Naive thymus-derived CD8-positive, alpha-beta T cell (primary cell): Measurements from ENCODE around the gene IFIT1. TPM values are rescaled to one million over a fixed set of nuclear protein-coding genes. Genes with fewer than 3 reads are reported as not detected.
"Not testable (repeated sequence)": the region's sequence is repeated elsewhere in the genome, so short reads cannot be mapped to it uniquely, and the experiment has no call there.

ENCODE experiments used
- ATAC-seq, 2 donors: fragments of 150-1000 bp; cut with Tn5 transposase in 1 of 2; sonication (Bioruptor Pico), chemical (Tn5 transposase) in 1 of 2; 1 replicate in 1 of 2; 2 replicates in 1 of 2; pipeline ENCODE4 v1.10.0; 2021; ENCODE audit warnings: mild to moderate bottlenecking in 2 of 2, moderate library complexity in 2 of 2
- POLR2A ChIA-PET: fragments of 350-600 bp; sonication (Branson Sonifier 250); formaldehyde crosslinking; loops from one replicate; lab custom pipeline; 2021; ENCODE audit warnings: antibody characterized with exemption; lab: Charles Lee
- DNase-seq, 10 donors: peaks; one replicate each; pipeline versions ENCODE4 v3.0.0 to v3.0.0-alpha.2; 2020 to 2022
- H3K27ac Mint-ChIP-seq, 10 donors: one replicate each; pipeline ENCODE4 v1.8.0; 2020 to 2022; ENCODE audit warnings: mild to moderate bottlenecking in 10 of 10, mixed read lengths in 10 of 10, moderate library complexity in 4 of 10, inconsistent platforms in 1 of 10
- H3K27me3 Mint-ChIP-seq, 5 donors: one replicate each; pipeline ENCODE4 v1.8.0; 2021 to 2022; ENCODE audit warnings: mixed read lengths in 5 of 5
- H3K36me3 Mint-ChIP-seq, 3 donors: one replicate each; pipeline ENCODE4 v1.8.0; 2020 to 2022; ENCODE audit warnings: mixed read lengths in 3 of 3, mild to moderate bottlenecking in 2 of 3, inconsistent platforms in 1 of 3
- H3K4me1 Mint-ChIP-seq, 4 donors: one replicate each; pipeline ENCODE4 v1.8.0; 2021 to 2022; ENCODE audit warnings: mixed read lengths in 4 of 4
- H3K4me3 Mint-ChIP-seq, 10 donors: one replicate each; pipeline ENCODE4 v1.8.0; 2020 to 2022; ENCODE audit warnings: mild to moderate bottlenecking in 10 of 10, mixed read lengths in 10 of 10, moderate library complexity in 6 of 10, inconsistent platforms in 1 of 10
- H3K9me3 Mint-ChIP-seq, 9 donors: one replicate each; pipeline ENCODE4 v1.8.0; 2020 to 2022; ENCODE audit warnings: mixed read lengths in 9 of 9, mild to moderate bottlenecking in 3 of 9, inconsistent platforms in 1 of 9, moderate library complexity in 1 of 9
- polyA plus RNA-seq, 3 donors: library from polyadenylated mRNA; unstranded; fragments of 300-500 nt; fragmentation: Illumina TruSeq; gene quantifications; one replicate each; pipeline ENCODE4 v1.2.3, GENCODE V29; 2021
- total RNA-seq, 8 experiments: library from RNA in 2 of 8; stranded (reverse) in 2 of 8; gene quantifications; one replicate each; pipeline ENCODE4 v1.2.3 and lab custom pipeline; 2021 to 2026

Gene IFIT1
- total and polyA plus RNA-seq, 5 experiments from 2014 or later = 1.0 to 6.9 (median 2.9) TPM

GRCh38 chr10:89407792-89408191, 15.4 kb downstream of the IFIT1 start:
- not testable (repeated sequence) for ATAC-seq, H3K27ac Mint-ChIP-seq, H3K9me3 Mint-ChIP-seq, H3K27me3 Mint-ChIP-seq, DNase-seq, H3K4me3 Mint-ChIP-seq
- POLR2A ChIA-PET = interaction anchor here (1.4 kb wide), 1 partner anchor 15 kb away, joined by 8 read pairs; the partner anchor contains the start of gene IFIT1
- H3K4me1 Mint-ChIP-seq = peaks cover 9 to 28% (median 15%) of the 10 kb centered on the region in 4 donors
- H3K36me3 Mint-ChIP-seq = peaks cover 5 to 25% (median 15%) of the 10 kb centered on the region in 3 donors

GRCh38 chr10:89409282-89409681, 16.9 kb downstream of the IFIT1 start:
- POLR2A ChIA-PET, H3K4me3 Mint-ChIP-seq: not testable (repeated sequence)
- H3K4me1 Mint-ChIP-seq = peaks cover 11 to 38% (median 21%) of the 10 kb centered on the region in 4 donors

GRCh38 chr10:89410551-89410950, 18.1 kb downstream of the IFIT1 start:
- H3K9me3 Mint-ChIP-seq, POLR2A ChIA-PET, DNase-seq, ATAC-seq, H3K36me3 Mint-ChIP-seq, H3K27me3 Mint-ChIP-seq: not testable (repeated sequence)
- Mint-ChIP-seq H3K27ac (peak overlapping the region in 4 of 10 donors; percentile 37 to 100 (median 64)), H3K4me1 (peaks cover 14 to 43% (median 25%) of the 10 kb centered on the region in 4 donors), H3K4me3 (peak overlapping the region in 1 of 10 donors; percentile 36)

More at GRCh38 chr10:89409282-89409681, 16.9 kb downstream of the IFIT1 start:
- H3K9me3 Mint-ChIP-seq, DNase-seq, H3K27ac Mint-ChIP-seq, H3K27me3 Mint-ChIP-seq, ATAC-seq: not testable (repeated sequence)
- H3K36me3 Mint-ChIP-seq = peaks cover 0 to 10% (median 6%) of the 10 kb centered on the region in 3 donors

- H3K9me3 Mint-ChIP-seq, H3K36me3 Mint-ChIP-seq, DNase-seq, ATAC-seq, H3K27me3 Mint-ChIP-seq: not testable (repeated sequence)
- POLR2A ChIA-PET = interaction anchor here (4.7 kb wide), 1 partner anchor 19 kb away, joined by 70 read pairs; the partner anchor contains the start of gene IFIT1
- H3K4me1 Mint-ChIP-seq = peaks cover 17 to 49% (median 31%) of the 10 kb centered on the region in 4 donors
- peak overlapping the region in 1 of 10 donors; percentile 2 for H3K4me3 Mint-ChIP-seq
- peak overlapping the region in 5 of 10 donors; percentile 3 to 100 (median 37) for H3K27ac Mint-ChIP-seq
Measured at GRCh38 chr10:89411135-89411534, 18.7 kb downstream of the IFIT1 start.

GRCh38 chr10:89412276-89412675, 19.9 kb downstream of the IFIT1 start:
- Mint-ChIP-seq H3K4me3 (peak overlapping the region; percentile 52 to 99 (median 77)), H3K4me1 (peaks cover 22 to 58% (median 40%) of the 10 kb centered on the region in 4 donors), H3K27ac (peak overlapping the region in 9 of 10 donors; percentile 31 to 100 (median 90))
- not testable (repeated sequence) for H3K36me3 Mint-ChIP-seq, H3K9me3 Mint-ChIP-seq, H3K27me3 Mint-ChIP-seq, ATAC-seq
- DNase-seq = peak; percentile 13 to 82 (median 48)
- POLR2A ChIA-PET = interaction anchor here (2.0 to 4.7 kb wide), 3 partner anchors 9 to 161 kb away, joined by 8 to 70 read pairs (median 13); partner anchors contain the start of genes IFIT1 and LIPA

- POLR2A ChIA-PET = interaction anchor here (1.0 to 4.7 kb wide), 6 partner anchors 10 to 534 kb away, joined by 4 to 70 read pairs (median 10); partner anchors contain the start of genes IFIT1, IFIT2, LIPA and STAMBPL1
- H3K36me3 Mint-ChIP-seq = peaks cover 0 to 14% (median 2%) of the 10 kb centered on the region in 3 donors
- H3K9me3 Mint-ChIP-seq = no peaks in the 10 kb centered on the region
- H3K4me1 Mint-ChIP-seq = peaks cover 26 to 69% (median 52%) of the 10 kb centered on the region in 4 donors
- peak overlapping the region; percentile 91 to 100 (median 98) for H3K27ac Mint-ChIP-seq
- no peaks in the 10 kb centered on the region for H3K27me3 Mint-ChIP-seq
- DNase-seq = no peak
- peak overlapping the region; percentile 92 to 100 (median 96) for H3K4me3 Mint-ChIP-seq
- ATAC-seq = no peak
Measured at GRCh38 chr10:89413398-89413912, 21.0 kb downstream of the IFIT1 start.

GRCh38 chr10:89414146-89414878, 21.9 kb downstream of the IFIT1 start, which contains the start of gene IFIT5:
Gene IFIT5, plus strand, starts transcription at chr10:89414568. Its CDS starts 231 bp downstream, at chr10:89414799.
- DNase-seq (peak; percentile 53 to 81 (median 68)), ATAC-seq (peak; percentile 81 to 85)
- Mint-ChIP-seq H3K4me1 (peaks cover 26 to 78% (median 52%) of the 10 kb centered on the region in 4 donors), H3K27ac (peak within 1 kb of the TSS; percentile 91 to 100 (median 98)), H3K9me3 (no peaks in the 10 kb centered on the region), H3K4me3 (peak within 1 kb of the TSS; percentile 92 to 100 (median 97)), H3K36me3 (peaks cover 0 to 14% (median 2%) of the 10 kb centered on the region in 3 donors), H3K27me3 (no peaks in the 10 kb centered on the region)
- POLR2A ChIA-PET = interaction anchor here (0.6 to 4.7 kb wide), 9 partner anchors 10 to 535 kb away, joined by 3 to 70 read pairs (median 4); partner anchors contain the start of genes IFIT1, IFIT2, LIPA and STAMBPL1

GRCh38 chr10:89414879-89415821, 22.7 kb downstream of the IFIT1 start:
- POLR2A ChIA-PET = interaction anchor here (0.6 to 4.7 kb wide), 9 partner anchors 9 to 205 kb away, joined by 4 to 70 read pairs (median 4); partner anchors contain the start of genes IFIT1, IFIT2 and LIPA
- Mint-ChIP-seq H3K9me3 (no peaks in the 10 kb centered on the region), H3K27me3 (no peaks in the 10 kb centered on the region), H3K27ac (peak overlapping the region; percentile 91 to 100 (median 98)), H3K4me1 (peaks cover 29 to 83% (median 55%) of the 10 kb centered on the region in 4 donors), H3K4me3 (peak overlapping the region; percentile 92 to 100 (median 97)), H3K36me3 (peaks cover 0 to 15% (median 4%) of the 10 kb centered on the region in 3 donors)
- peak; percentile 52 to 54 for ATAC-seq
- peak; percentile 18 to 71 (median 46) for DNase-seq

- peak overlapping the region; percentile 92 to 100 (median 97) for H3K4me3 Mint-ChIP-seq
- peaks cover 26 to 83% (median 53%) of the 10 kb centered on the region in 4 donors for H3K4me1 Mint-ChIP-seq
- ATAC-seq = no peak
- H3K36me3 Mint-ChIP-seq = peaks cover 0 to 28% (median 12%) of the 10 kb centered on the region in 3 donors
- no peak for DNase-seq
- POLR2A ChIA-PET = no interaction called here
- H3K27ac Mint-ChIP-seq = peak overlapping the region; percentile 45 to 100 (median 98)
- H3K9me3 Mint-ChIP-seq = no peaks in the 10 kb centered on the region
- no peaks in the 10 kb centered on the region for H3K27me3 Mint-ChIP-seq
Measured at GRCh38 chr10:89416465-89416864, 24.0 kb downstream of the IFIT1 start.

- POLR2A ChIA-PET = interaction anchor here (0.7 to 0.8 kb wide), 2 partner anchors 71 to 118 kb away, joined by 3 to 4 read pairs; partner anchors contain the start of gene IFIT2
- Mint-ChIP-seq H3K9me3 (no peaks in the 10 kb centered on the region), H3K27me3 (no peaks in the 10 kb centered on the region), H3K36me3 (peaks cover 0 to 32% (median 12%) of the 10 kb centered on the region in 3 donors), H3K4me1 (peaks cover 27 to 64% (median 37%) of the 10 kb centered on the region in 4 donors), H3K4me3 (peak overlapping the region in 7 of 10 donors; percentile 16 to 61 (median 39)), H3K27ac (peak overlapping the region in 8 of 10 donors; percentile 19 to 100 (median 54))
- peak in 5 of 10 donors; percentile 19 to 32 (median 27) for DNase-seq
- peak in 1 of 2 donors; percentile 44 for ATAC-seq
Measured at GRCh38 chr10:89419548-89419947, 27.1 kb downstream of the IFIT1 start.

- no peak for DNase-seq
- peaks cover 20 to 55% (median 27%) of the 10 kb centered on the region in 4 donors for H3K4me1 Mint-ChIP-seq
- POLR2A ChIA-PET = no interaction called here
- peak overlapping the region in 1 of 10 donors; percentile 18 for H3K4me3 Mint-ChIP-seq
- H3K36me3 Mint-ChIP-seq = peaks cover 0 to 32% (median 12%) of the 10 kb centered on the region in 3 donors
- no peak for ATAC-seq
- no peaks in the 10 kb centered on the region for H3K9me3 Mint-ChIP-seq
- H3K27ac Mint-ChIP-seq = peak overlapping the region in 5 of 10 donors; percentile 11 to 62 (median 54)
- H3K27me3 Mint-ChIP-seq = no peaks in the 10 kb centered on the region
Measured at GRCh38 chr10:89421018-89421476, 28.6 kb downstream of the IFIT1 start.
